GM21447 (cell line): ENCODE results near the gene SYT10.
"Not testable (repeated sequence)": the region's sequence is repeated elsewhere in the genome, so short reads cannot be mapped to it uniquely, and the experiment has no call there.

Experiments
- ATAC-seq: cut with Tn5 transposase; IDR thresholded peaks from one replicate; pipeline ENCODE4 v1.9.1; 2021; ENCODE audit not compliant: unreplicated experiment

The SYT10 gene

GRCh38 chr12:33357181-33357580 lies 82.4 kb downstream of the SYT10 start:
- ATAC-seq: no peak

- ATAC-seq: no peak
These were observed 89.8 kb downstream of the SYT10 start for GRCh38 chr12:33349791-33350190.

- ATAC-seq: not testable (repeated sequence)
These were observed 107.6 kb downstream of the SYT10 start for GRCh38 chr12:33331961-33332398.

- ATAC-seq: no peak
These were observed 108.7 kb downstream of the SYT10 start for GRCh38 chr12:33330940-33331339.
